CD4-positive, alpha-beta T cell treated with Interleukin-15 for 4 hours (primary cell): ENCODE data around the gene RNU1-2.
"Not testable (repeated sequence)": the region's sequence is repeated elsewhere in the genome, so short reads cannot be mapped to it uniquely, and the experiment has no call there.

ENCODE experiments used
- DNase-seq: peaks from one replicate; pipeline ENCODE4 v3.0.0-alpha.2; 2020; ENCODE audit warnings: low spot score

Gene RNU1-2

GRCh38 chr1:16925635-16926490 is 30.1 kb downstream of the RNU1-2 start:
- no peak for DNase-seq

GRCh38 chr1:16926491-16927073 is 30.8 kb downstream of the RNU1-2 start:
- no peak for DNase-seq

GRCh38 chr1:16927256-16927655 is 31.5 kb downstream of the RNU1-2 start:
- no peak for DNase-seq

- no peak for DNase-seq
Measured at GRCh38 chr1:16927711-16928485, 32.1 kb downstream of the RNU1-2 start.

- not testable (repeated sequence) for DNase-seq
Measured at GRCh38 chr1:16929146-16930041, 33.6 kb downstream of the RNU1-2 start.

GRCh38 chr1:16931206-16931934 is 35.6 kb downstream of the RNU1-2 start:
- not testable (repeated sequence) for DNase-seq

- not testable (repeated sequence) for DNase-seq
Measured at GRCh38 chr1:16933945-16934344, 38.2 kb downstream of the RNU1-2 start.

GRCh38 chr1:16936580-16936979 is 40.8 kb downstream of the RNU1-2 start:
- DNase-seq = not testable (repeated sequence)

GRCh38 chr1:16938351-16939321 is 42.9 kb downstream of the RNU1-2 start:
- no peak for DNase-seq

- not testable (repeated sequence) for DNase-seq
Measured at GRCh38 chr1:16939386-16940180, 43.8 kb downstream of the RNU1-2 start.

- no peak for DNase-seq
Measured at GRCh38 chr1:16944038-16944437, 48.3 kb downstream of the RNU1-2 start.

- not testable (repeated sequence) for DNase-seq
Measured at GRCh38 chr1:16945512-16945911, 49.7 kb downstream of the RNU1-2 start.
